Gastroesophageal sphincter (tissue), 4 donors: ENCODE data around the gene DCPS. TPM values are rescaled to one million over a fixed set of nuclear protein-coding genes. Genes with fewer than 3 reads are reported as not detected.

ENCODE experiments used
- ATAC-seq: fragments of 150-250 bp; one replicate; pipeline ENCODE4 v1.9.1; 2016; ENCODE audit warnings: mild to moderate bottlenecking, moderate library complexity
- H3K27ac ChIP-seq, 4 donors: fragments of 200-600 bp; sonication (generic) in 3 of 4; 1 replicate in 3 of 4; 2 replicates in 1 of 4; pipeline ENCODE4 v1.5.1; 2016 to 2019
- H3K27me3 ChIP-seq: fragments of 200-600 bp; sonication (generic); one replicate; pipeline ENCODE4 v1.5.1; 2019
- H3K36me3 ChIP-seq, 2 donors: fragments of 200-600 bp; sonication (generic); one replicate each; pipeline ENCODE4 v1.5.1; 2019; ENCODE audit warnings: control low read depth in 1 of 2
- H3K4me1 ChIP-seq, 3 donors: fragments of 200-600 bp; sonication (generic); 1 replicate in 2 of 3; 2 replicates in 1 of 3; pipeline ENCODE4 v1.5.1; 2016 to 2019; ENCODE audit warnings: control low read depth in 2 of 3
- H3K4me3 ChIP-seq, 2 donors: fragments of 200-600 bp; sonication (generic); one replicate each; pipeline ENCODE4 v1.5.1; 2019; ENCODE audit warnings: mild to moderate bottlenecking in 1 of 2, moderate library complexity in 1 of 2
- H3K9me3 ChIP-seq, 3 donors: fragments of 200-600 bp; sonication (generic); one replicate each; pipeline ENCODE4 v1.5.1; 2017 to 2019; ENCODE audit warnings: control low read depth in 2 of 3
- EP300 ChIP-seq: sonication (generic); formaldehyde crosslinking; IDR thresholded peaks from one replicate; pipeline ENCODE4 v1.6.1; 2017; ENCODE audit warnings: antibody characterized with exemption, mild to moderate bottlenecking
- POLR2A ChIP-seq, 2 donors: fragments of 450-650 bp; IDR thresholded peaks; one replicate each; pipeline ENCODE4 v1.6.1; 2017; ENCODE audit warnings: antibody characterized with exemption in 2 of 2, mild to moderate bottlenecking in 2 of 2, moderate library complexity in 1 of 2
- POLR2AphosphoS5 ChIP-seq: sonication (generic); formaldehyde crosslinking; IDR thresholded peaks from one replicate; pipeline ENCODE4 v1.6.1; 2017; ENCODE audit warnings: antibody characterized with exemption
- WGBS, 2 donors: methylation state at CpG; one replicate each; pipeline ENCODE4 v1.1.5; 2018; ENCODE audit warnings: low coverage in 1 of 2; 5-methylcytosine and 5-hydroxymethylcytosine counted together
- total RNA-seq, 4 donors: library from RNA; depleted of rRNA; stranded (reverse); fragments of >200 nt; gene quantifications; one replicate each; pipeline ENCODE4 v1.1.0, GENCODE V29; 2016
- TF ChIP-seq, protein P1 (sequence below), 4 experiments: fragments of 200-600 bp in 2 of 4; fragments of 450-650 bp in 2 of 4; sonication (generic) in 1 of 4; IDR thresholded peaks; one replicate each; pipeline ENCODE4 v1.5.1; 2017 to 2019; ENCODE audit warnings: antibody characterized with exemption in 4 of 4, mild to moderate bottlenecking in 2 of 4, moderate library complexity in 2 of 4

DCPS gene
- total RNA-seq, 4 donors from 2014 or later = 11.8 to 20.6 (median 15.9) TPM

DNA sequence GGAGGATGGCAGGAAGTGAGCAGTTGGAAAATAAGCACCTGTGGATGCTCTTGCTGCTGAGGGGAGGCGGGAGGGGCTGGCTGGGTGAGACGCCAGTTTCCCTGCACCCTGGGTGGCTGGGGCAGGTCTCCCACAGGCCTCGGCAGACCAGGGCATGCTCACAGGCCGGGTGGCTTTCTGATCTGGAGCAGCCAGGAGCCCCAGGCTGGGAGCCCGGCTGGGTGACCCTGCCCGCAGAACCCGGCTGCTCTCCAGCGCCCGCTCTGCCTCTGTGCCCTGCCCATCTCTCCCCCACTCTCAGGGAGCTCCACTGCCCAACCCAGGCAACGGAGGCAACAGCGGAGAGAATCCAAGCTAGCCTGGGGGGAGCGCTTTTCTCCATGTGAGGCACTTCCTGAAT is 24.6 kb downstream of the DCPS start:
- Histone ChIP-seq H3K4me3 (no peak overlapping the region), H3K27me3 (no peaks in the 10 kb centered on the region), H3K36me3 (peaks cover 0 to 27% of the 10 kb centered on the region in 2 donors), H3K9me3 (no peaks in the 10 kb centered on the region), H3K27ac (no peak overlapping the region), H3K4me1 (peaks cover 0 to 20% (median 3%) of the 10 kb centered on the region in 3 donors)
- 100% methylated on average over 3 of the region's 12 CpGs; no CpG with 5 or more reads in 1 of the 2 donors for WGBS, 2 donors
- ATAC-seq = no peak
- TF ChIP-seq EP300 (no peak), POLR2AphosphoS5 (no peak), POLR2A (IDR thresholded peaks at IDR 0.05) (no peak)
- TF ChIP-seq, protein P1, sequence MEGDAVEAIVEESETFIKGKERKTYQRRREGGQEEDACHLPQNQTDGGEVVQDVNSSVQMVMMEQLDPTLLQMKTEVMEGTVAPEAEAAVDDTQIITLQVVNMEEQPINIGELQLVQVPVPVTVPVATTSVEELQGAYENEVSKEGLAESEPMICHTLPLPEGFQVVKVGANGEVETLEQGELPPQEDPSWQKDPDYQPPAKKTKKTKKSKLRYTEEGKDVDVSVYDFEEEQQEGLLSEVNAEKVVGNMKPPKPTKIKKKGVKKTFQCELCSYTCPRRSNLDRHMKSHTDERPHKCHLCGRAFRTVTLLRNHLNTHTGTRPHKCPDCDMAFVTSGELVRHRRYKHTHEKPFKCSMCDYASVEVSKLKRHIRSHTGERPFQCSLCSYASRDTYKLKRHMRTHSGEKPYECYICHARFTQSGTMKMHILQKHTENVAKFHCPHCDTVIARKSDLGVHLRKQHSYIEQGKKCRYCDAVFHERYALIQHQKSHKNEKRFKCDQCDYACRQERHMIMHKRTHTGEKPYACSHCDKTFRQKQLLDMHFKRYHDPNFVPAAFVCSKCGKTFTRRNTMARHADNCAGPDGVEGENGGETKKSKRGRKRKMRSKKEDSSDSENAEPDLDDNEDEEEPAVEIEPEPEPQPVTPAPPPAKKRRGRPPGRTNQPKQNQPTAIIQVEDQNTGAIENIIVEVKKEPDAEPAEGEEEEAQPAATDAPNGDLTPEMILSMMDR (IDR thresholded peaks at IDR 0.05) = no peak

DNA sequence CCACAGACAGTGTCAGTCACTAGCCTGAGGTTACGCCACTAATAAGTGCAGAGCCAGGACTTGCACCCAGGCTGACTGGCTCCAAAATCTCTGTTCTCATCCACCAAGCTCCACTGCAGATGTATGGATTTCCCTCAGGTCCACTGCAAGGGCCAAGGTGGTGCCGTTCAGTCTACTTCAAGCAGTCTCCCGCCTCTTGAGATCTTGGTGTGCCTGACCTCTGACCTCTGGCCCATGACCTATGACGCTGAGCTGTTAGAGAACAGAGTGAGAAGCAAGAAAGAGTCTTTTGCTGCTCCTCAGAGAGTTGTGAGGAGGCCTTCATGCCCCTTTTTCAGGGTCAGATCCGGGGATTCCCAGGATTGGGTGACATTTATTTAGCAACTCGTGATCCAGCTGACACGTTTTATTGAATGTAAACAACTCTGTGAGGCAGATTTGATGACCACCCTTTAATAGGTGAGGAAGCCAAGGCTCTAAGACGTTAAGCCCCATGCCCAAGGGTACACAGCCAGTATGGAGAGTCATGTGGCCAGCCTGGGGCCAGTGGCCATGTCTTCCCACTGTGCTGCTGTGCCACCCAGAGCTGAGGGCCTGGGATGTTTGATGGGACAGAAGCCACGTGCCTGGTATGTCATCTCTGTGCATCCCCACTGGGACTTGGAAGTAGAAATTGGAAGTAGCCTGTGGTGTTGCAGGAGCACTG is 25.2 kb downstream of the DCPS start:
- ATAC-seq = no peak
- Histone ChIP-seq H3K4me1 (peaks cover 0 to 20% (median 3%) of the 10 kb centered on the region in 3 donors), H3K9me3 (no peaks in the 10 kb centered on the region), H3K36me3 (peaks cover 0 to 23% of the 10 kb centered on the region in 2 donors), H3K27me3 (no peaks in the 10 kb centered on the region), H3K4me3 (no peak overlapping the region), H3K27ac (no peak overlapping the region)
- TF ChIP-seq, protein P1 (IDR thresholded peaks at IDR 0.05) = no peak
- TF ChIP-seq EP300 (no peak), POLR2A (IDR thresholded peaks at IDR 0.05) (no peak), POLR2AphosphoS5 (no peak)
- 77 to 100% methylated on average over 1 to 3 of the region's 9 CpGs for WGBS, 2 donors

DNA sequence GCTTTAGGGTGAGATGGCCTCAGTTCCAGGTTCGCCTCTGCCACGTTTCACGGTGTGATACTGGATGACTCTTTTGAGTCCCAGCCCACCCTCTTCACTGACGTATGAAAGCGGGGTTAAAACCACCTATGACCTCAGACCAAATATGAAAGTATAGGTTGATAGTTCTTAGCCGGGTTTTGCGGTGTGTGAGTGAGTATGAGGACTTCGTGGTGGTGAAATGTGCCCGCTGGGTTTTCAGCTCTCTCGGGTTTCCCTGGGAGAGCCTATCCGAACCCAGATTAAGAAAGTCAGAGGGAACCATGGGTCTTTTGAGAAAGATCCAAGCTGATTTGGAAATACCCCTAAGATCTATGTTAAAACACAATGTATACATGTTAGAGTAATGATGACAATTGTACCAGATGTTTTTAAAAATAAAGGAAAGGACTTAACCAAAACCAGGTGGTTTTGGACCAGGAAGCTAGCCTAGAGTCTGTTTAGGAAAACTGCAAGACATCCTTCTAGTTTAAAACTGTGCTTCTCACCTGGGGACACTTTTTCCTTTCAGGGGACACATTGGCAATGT is 25.9 kb downstream of the DCPS start:
- no peaks in the 10 kb centered on the region for H3K9me3 ChIP-seq
- H3K4me1 ChIP-seq = peaks cover 0 to 20% (median 3%) of the 10 kb centered on the region in 3 donors
- WGBS, 2 donors = 87 to 100% methylated on average over 1 to 11 of the region's 11 CpGs
- no peak for TF ChIP-seq EP300
- TF ChIP-seq, protein P1 (IDR thresholded peaks at IDR 0.05) = no peak
- TF ChIP-seq POLR2AphosphoS5 = no peak
- no peak for TF ChIP-seq POLR2A (IDR thresholded peaks at IDR 0.05)
- H3K27me3 ChIP-seq = no peaks in the 10 kb centered on the region
- H3K36me3 ChIP-seq = peaks cover 0 to 23% of the 10 kb centered on the region in 2 donors
- ATAC-seq = no peak
- no peak overlapping the region for H3K27ac ChIP-seq
- no peak overlapping the region for H3K4me3 ChIP-seq

DNA sequence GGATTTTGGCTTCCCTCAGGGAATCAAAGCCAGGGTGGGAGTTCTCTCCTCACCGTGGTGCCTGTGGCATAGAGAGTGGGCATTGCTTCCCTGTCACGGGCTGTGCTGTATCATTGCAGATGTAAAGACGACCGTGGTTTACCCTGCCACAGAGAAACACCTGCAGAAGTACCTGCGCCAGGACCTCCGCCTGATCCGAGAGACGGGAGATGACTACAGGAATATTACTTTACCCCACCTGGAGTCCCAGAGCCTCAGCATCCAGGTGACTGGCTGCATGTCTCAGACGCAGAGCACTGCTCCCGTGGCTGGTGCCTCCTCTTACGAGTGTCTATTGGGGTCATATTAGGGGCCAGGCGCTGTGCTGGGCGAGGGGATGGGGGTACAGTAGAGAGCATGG is 27.4 kb downstream of the DCPS start:
- Histone ChIP-seq H3K27me3 (no peaks in the 10 kb centered on the region), H3K4me3 (no peak overlapping the region), H3K27ac (no peak overlapping the region), H3K36me3 (peaks cover 0 to 32% of the 10 kb centered on the region in 2 donors), H3K9me3 (no peaks in the 10 kb centered on the region), H3K4me1 (peaks cover 0 to 28% (median 3%) of the 10 kb centered on the region in 3 donors)
- TF ChIP-seq EP300 (no peak), POLR2A (IDR thresholded peaks at IDR 0.05) (no peak), POLR2AphosphoS5 (no peak)
- TF ChIP-seq, protein P1 (IDR thresholded peaks at IDR 0.05) = no peak
- no peak for ATAC-seq
- no CpG with 5 or more reads among the region's 13 CpGs for WGBS, 2 donors
